Left colon (tissue), 2 donors: ENCODE results near the gene PTPN4. TPM values are rescaled to one million over a fixed set of nuclear protein-coding genes. Genes with fewer than 3 reads are reported as not detected.

Experiments used
- ATAC-seq: fragments of 200-7000 bp; cut with Tn5 transposase; one replicate; pipeline ENCODE4 v1.9.1; 2020; ENCODE audit warnings: mild to moderate bottlenecking, moderate library complexity
- DNase-seq, 2 donors: peaks; one replicate each; pipeline ENCODE4 v3.0.0-alpha.2; 2020
- intact Hi-C, 2 donors: fragments of 100-400 bp; cut with DNase I in 1 of 2; cut with micrococcal nuclease in 1 of 2; formaldehyde crosslinking; loops; one replicate each; pipeline versions ENCODE4 v1.11.2 to v1.14.0; 2022; cut with DNase I, micrococcal nuclease
- long read RNA-seq: library from polyadenylated mRNA; unstranded; transcript quantifications from one replicate; pipeline ENCODE4 v2.0.0, GENCODE V29; 2021
- total RNA-seq, 2 donors: library from RNA; stranded (reverse); fragmentation: NEBNext Ultra II Directional; extraction: Animal tissue kit (Norgen Biotek cat#: 25700); gene quantifications; one replicate each; pipeline ENCODE4 v1.2.1, GENCODE V29; 2021
- donor health status: DM: no; HTN: no; CAD: no.
- donor health status: DM: yes; HTN: yes; CAD: no.

PTPN4 gene, protein sequence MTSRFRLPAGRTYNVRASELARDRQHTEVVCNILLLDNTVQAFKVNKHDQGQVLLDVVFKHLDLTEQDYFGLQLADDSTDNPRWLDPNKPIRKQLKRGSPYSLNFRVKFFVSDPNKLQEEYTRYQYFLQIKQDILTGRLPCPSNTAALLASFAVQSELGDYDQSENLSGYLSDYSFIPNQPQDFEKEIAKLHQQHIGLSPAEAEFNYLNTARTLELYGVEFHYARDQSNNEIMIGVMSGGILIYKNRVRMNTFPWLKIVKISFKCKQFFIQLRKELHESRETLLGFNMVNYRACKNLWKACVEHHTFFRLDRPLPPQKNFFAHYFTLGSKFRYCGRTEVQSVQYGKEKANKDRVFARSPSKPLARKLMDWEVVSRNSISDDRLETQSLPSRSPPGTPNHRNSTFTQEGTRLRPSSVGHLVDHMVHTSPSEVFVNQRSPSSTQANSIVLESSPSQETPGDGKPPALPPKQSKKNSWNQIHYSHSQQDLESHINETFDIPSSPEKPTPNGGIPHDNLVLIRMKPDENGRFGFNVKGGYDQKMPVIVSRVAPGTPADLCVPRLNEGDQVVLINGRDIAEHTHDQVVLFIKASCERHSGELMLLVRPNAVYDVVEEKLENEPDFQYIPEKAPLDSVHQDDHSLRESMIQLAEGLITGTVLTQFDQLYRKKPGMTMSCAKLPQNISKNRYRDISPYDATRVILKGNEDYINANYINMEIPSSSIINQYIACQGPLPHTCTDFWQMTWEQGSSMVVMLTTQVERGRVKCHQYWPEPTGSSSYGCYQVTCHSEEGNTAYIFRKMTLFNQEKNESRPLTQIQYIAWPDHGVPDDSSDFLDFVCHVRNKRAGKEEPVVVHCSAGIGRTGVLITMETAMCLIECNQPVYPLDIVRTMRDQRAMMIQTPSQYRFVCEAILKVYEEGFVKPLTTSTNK
- 10 to 100 TPM; 25.1 to 25.9 TPM for total RNA-seq
- long read RNA-seq, full-length matches to known transcripts, result 2 of 8 reads
- long read RNA-seq, partial matches to known transcripts, result 1 of 8 reads
- long read RNA-seq, other reads (novel, unspliced or antisense), result 5 of 8 reads

DNA sequence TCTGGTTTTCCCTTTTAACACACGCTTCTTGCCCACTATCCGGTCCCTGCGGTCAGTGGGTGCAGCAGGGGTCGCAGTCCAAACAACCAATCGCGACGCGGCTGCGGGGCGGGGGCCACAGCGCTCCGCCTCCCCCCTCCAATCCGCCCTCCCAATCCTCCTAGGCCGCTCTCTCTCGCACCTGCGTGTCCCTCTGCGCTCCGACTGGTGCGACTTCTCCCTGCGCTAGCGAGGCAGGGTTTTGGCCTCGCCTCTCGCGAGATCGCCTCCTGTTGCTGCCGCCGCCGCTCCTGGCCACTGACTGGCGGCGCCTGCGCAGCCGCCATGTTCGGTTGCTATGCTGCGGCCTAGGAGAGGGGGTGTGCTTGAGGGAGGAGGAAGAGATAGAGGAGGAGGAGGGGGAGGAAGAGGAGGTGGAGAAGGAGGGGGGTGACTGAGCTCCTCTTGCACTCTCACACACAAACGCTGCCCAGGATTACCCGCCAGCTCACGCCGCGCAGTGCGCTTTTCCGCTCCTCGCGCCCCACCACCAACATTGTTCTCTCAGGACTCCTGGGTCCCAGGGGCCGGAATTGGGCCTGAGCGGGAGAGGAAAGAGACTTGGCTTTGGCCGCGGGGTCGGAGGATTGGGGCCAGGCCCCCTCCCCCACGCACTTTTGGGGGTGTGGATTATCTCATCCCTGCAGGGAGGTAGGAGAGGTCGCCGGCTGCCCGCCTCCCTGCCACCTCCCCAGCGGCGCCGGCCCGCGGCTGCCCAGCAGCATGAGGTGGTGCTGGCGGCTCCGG, at the start of gene PTPN4:
Gene PTPN4, plus strand, starts transcription at position 472 of the 786 bp plus-strand sequence. CDS start 49,932 bp downstream, outside the sequence.
- intact Hi-C loops, result no loop called here
- ATAC-seq, result peak; percentile 94
- DNase-seq, result peak; percentile 96 to 98

DNA sequence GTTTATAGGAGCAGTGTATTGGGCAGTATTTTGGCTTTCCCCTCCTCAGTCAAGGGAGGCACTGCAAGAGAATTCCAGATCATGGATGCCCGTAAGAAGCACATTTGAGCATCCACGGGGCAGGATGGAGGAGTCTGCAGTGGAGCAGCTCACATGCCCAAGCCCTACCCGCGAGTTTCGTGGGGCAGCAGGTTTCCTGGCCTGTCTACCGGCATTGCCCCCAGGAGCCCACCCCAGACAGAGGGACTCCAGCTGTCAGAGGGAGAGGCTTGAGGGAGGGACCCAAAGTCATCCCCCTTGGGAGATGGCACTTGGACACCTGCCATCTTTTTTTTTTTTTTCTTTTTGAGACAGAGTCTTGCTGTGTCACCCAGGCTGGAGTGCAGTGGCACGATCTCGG, 49.4 kb upstream of the PTPN4 start:
- intact Hi-C loops, result no loop called here
- no peak for ATAC-seq
- no peak for DNase-seq

DNA sequence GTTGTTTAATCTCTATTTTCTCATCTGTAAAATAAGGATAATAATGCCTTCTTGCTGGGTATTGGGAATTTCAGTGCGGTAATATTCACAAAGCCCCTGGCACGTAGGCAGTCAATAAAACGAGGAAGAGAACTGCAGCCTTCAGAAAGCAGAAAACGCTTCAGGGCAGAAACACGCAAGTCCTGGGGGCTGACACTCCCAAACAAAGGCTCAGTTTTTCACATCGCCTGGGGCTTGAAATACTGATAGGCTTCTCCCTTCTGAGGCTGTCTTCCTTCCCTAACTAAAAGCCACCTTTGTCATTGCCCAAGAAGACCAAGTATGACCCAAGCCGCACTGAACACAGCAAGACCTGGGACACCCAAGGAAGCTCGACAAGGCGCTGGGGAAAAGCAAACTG, 48.4 kb upstream of the PTPN4 start:
- no peak for ATAC-seq
- DNase-seq, result no peak
- intact Hi-C loops, result no loop called here

DNA sequence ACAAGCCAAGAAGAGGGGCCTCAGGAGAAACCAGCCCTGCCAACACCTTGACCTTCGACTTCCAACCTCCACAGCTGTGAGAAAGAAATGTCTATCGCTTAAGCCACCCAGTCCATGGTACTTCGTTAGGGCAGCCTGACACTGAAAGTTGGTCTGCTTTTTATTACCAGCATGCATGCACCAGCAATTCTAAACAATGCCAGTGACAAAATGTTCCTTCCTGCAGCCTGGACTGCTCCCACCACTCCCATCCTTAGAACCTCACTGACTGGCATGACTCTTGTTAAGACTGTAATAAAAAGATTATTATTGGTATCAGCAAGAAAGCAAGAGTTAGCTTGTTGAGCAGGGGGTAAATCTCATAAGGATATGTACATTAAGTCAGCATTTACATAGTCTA, 47.2 kb upstream of the PTPN4 start:
- DNase-seq (no peak), ATAC-seq (no peak)
- intact Hi-C loops, result no loop called here

DNA sequence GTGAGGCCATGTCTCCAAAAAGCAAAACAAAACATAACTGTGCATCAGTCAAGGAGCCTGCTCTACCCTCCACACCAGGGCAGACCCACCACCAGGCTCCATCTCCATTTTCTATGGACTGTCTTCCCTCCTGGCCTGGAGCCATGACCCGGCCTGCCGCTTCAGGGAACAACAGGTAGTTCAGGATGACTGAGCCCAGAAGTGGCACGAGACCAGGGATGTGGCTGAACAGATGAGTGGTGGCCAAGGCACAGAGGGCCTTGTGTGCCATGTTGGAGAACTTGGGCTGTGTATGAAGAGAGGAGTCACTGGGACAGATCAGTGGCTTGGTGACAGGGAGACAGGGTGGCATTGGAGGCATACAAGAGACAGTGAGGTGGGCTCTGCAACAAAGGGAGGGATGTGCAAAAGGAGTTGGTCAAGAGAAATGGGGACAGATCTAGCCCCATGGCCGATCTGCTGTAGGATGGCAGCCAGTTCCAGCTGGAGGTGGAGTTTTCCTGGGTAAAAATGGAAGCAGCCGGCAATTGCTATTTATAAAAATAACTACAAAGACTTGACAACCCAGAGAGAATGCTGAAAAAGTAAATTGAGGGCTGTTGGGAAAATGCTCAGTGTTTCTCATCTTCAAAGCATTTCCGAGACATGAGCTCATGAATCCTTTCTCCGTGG, 45.8 kb upstream of the PTPN4 start:
- DNase-seq (no peak), ATAC-seq (no peak)
- intact Hi-C loops, result no loop called here

DNA sequence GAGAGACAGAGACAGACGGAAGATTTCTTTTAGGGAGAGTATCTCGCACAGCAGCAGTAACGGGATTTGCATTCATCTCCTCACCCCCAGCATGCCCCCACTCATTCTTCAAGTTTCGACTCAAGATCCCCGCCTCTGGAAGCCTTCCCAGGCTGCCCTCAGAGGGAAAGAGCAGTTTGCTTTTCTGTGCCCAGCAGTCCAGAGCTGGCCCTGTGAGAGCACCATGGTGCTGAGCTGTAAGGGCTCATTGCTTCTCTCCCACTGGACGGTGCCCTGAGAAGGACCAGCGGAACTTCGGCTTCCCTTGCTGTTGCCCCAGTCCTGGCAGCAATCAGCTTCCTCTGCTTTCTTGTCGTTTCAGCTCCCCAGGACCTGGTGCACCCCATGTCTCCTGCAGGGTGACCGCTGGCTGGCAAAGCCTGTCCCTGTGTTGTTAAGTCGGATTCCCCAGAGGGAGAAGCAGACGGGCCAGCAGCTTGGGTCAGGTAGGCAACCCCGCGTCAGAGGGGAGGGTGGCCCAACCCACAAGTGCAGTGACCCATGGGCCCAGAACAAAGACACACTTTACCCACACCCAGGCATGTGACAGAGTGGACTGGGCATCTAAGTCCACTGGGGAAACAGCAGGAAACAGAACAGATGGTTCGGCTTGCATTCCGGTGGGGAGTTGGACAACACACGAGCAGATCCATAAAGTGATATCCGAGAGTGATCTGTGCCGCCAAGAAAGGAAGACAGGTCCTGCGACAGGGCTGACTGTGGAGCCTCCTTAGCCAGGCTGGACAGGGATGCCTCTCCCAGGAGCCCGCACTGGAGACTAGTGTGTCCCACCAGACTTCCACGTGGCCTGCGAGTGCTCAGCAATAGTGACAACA, 44.1 kb upstream of the PTPN4 start:
- intact Hi-C loops, result no loop called here
- ATAC-seq (no peak), DNase-seq (no peak)

DNA sequence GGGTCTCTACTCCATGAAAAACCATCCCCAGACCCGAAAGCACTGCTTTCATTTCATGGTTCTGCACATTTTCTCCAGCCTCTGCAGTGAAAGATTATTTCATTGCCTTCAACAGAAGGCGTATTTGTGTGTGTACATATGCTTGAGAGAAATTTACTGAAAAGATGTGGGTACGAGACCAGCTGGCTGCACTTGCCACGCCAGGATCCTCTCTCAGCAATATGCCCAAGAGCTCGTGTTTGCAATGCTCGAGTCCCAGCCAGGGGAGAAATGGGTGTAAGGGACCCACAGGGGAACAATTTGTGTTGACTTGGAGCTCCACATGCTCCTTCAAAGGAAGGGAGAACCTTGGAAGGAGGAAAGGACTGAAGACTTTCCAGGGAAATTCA, 43.4 kb upstream of the PTPN4 start:
- intact Hi-C loops, result no loop called here
- ATAC-seq, result no peak
- no peak for DNase-seq

DNA sequence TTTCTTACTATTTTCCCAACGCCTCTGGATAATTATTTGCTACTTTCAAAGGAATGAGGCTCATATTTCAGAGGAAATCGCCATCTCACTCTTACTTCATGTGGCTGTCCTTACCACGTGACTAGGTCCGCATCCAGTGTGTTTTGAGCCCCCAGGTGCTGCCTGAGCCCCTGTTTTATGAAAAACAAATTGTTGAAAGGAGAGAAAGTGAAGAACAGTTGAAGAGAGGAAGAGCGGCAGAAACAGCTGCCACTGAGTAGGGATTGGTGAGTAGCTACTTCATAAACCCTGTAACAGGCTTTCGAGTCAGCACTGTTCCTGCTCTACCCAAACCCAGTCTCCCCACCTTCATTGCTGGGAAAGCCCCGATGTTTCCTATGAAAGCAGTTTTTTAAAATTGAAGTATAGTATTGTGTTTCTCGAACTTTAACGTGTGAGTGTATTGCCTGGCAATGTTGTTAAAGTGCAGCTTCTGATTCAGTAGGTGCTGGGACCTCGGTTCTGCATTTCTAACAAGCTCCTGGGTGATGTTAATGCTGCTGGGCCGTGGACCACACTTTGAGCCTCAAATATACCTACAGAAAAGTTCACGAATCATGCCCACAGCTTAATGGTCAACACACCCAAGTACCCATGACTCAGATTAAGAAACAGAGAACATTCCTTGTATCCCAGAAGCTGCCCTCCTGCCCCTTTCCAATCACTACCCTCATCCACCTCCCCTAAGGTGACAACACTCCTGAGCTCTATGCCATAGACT, 41.0 kb upstream of the PTPN4 start:
- no peak for DNase-seq
- intact Hi-C loops, result no loop called here
- no peak for ATAC-seq

DNA sequence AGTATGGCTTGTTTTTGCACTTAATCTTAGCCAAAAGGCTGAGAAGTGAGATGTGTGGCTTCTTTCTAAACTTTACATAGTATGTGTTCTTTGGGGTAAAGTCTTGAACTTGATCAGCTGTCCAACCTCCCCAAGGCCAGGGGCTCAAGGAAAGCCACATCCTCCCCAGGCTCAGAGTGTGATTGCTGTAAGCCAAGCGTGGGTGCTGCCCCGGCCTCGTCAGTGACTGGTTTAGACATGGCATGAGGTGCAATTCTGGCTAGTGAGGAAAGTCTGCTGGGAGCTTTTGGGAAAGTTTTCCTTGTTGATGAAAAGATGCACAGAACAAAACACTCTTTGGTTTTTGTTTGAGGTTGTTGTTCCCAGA, 40.5 kb upstream of the PTPN4 start:
- intact Hi-C loops, result no loop called here
- ATAC-seq, result no peak
- no peak for DNase-seq

DNA sequence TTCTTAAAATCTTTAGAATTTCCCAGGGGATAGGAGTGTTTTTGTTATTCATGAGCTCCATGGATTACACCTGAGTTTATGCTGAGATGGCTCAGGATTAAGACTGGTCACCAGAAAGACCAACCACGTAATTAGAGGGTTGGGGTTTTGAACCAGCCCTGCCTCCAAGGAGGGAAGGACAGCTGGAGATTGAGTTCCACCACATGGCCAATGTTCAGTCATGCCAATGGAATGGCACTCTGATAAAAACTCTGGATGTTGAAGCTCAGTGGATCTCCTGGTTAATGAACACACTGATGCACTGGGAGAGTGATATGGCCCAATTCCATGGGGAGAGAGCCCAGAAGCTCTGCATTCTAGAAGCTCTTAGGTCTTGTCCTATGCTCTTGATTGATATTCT, 38.7 kb upstream of the PTPN4 start:
- intact Hi-C loops, result no loop called here
- no peak for ATAC-seq
- DNase-seq, result no peak

DNA sequence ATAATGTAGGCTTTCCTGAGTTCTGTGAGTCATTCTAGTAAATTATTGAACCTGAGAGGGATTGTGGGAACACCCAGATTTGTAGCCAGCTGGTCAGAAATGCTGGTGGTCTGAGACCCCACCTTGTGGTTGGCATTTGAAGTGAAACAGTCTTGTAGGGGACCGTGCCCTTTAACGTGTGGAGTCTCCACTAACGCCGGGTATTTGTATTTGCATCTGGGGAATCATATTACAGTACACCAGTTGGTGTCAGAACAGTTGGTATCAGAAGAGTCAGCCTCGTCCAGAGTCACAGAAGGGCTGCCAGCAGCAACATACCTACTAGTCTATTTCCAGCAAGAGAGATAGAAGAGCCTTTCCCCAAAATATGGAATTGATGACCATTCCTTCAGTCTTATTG, 38.3 kb upstream of the PTPN4 start:
- DNase-seq, result no peak
- ATAC-seq, result no peak
- intact Hi-C loops, result no loop called here

DNA sequence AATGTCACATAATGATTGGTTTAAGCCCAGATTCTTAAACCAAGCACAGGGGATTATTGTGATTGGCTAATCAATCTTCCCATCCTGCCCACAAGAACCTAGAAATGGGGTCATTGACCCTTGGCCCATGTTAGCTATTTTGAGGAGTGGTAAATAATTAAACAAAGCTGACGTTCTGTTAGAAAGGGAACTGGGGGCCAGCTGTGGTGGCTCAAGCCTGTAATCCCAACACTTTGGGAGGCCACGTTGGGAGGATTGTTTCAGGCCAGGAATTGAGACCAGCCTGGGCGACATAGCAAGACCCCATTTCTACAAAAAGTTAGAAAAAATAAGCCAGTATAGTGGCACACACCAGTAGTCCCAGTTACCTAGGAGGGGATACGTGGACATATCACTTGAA, 37.8 kb upstream of the PTPN4 start:
- ATAC-seq, result no peak
- intact Hi-C loops, result no loop called here
- DNase-seq, result no peak

DNA sequence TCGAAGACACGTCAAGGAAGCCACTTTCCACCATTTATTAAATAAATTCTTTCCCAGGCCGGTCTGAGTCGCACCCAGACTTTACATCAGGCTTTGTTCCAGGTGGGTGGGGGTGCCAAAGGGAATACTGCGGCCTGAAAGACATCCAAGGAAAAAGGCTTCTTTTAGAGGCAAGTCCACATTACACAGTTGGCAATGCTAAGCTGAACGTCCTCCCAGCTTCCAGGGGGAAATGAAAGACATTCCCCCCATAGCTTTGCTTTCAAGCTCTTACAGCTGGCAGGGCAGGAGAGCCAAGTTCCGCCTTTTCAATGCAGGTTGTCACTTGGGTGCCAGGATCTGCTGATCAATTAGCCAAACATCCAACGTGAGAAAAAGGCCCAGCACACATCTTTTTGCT, 36.5 kb upstream of the PTPN4 start:
- DNase-seq (no peak), ATAC-seq (no peak)
- intact Hi-C loops, result no loop called here

DNA sequence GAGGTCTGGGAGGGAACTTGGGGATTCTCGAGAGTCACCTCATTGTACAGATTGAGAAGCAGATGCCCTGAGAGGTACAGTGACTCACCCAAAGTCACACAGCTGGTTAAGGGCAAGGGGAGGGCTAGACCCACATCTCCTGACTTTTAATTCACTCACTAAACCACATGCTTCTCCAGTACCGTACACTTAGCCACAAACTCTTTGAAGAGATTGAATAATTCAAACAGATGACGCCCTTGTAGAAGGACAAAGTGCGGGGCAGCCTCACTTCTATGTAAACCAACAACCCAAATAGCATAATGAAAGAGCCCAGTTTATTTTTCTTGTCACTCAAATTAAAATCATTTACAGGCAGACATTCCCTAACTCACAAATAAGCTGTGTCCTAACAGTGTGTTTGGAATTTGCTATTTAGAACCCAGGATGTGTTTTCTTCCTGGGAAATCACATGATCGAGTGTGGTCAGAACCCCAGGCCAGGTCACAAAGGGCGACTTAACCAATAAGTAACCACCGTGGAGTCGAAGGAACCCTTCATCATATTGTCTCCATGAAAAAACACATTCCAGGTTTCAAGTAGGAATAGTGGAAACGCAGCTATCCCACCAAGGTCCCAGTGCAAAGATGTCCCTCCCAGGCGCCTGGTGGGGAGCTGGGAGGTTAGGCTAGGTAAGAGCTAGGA, 35.8 kb upstream of the PTPN4 start:
- DNase-seq, result no peak
- intact Hi-C loops, result no loop called here
- no peak for ATAC-seq

DNA sequence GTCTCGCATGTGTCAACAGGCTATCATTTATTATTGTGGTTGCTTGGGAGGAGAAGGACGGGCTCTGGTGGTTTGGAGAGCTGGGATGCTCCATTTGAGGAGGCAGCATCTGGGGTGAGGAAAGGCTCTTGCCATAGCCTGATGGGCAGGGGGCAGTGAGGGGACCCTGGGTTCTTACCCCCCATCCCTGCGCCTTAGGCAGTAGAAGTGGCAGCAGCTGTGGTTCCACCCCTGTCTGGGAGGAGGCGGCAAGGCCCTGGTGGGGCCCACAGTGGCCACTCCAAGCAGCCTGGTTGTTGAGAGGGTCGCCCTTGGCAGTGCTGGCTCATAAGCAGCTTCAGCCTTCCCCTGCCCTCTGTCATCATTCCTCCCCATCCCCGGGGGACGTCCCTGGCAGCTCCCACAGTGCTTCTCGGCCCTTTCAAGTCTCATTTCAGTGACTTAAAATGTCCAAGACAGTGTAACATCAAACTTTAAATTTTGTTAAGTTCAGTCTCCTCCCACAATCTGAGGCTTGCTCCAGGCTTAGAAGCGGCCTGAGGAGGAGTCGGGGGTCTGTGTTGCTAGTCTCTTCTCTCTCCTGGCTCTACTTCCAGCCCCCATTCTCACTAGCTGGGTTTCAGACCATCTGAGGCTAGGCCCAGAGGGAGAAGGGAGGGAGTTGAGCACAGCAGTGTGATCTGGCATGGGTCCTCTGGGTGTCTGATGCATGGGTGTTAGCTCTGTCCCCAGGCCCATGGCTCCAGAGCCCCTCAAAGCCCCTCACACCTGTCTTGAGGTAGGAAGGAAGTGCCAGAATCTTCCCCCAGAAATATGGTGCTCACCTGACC, 34.9 kb upstream of the PTPN4 start:
- DNase-seq, result no peak
- ATAC-seq, result no peak
- intact Hi-C loops, result no loop called here

DNA sequence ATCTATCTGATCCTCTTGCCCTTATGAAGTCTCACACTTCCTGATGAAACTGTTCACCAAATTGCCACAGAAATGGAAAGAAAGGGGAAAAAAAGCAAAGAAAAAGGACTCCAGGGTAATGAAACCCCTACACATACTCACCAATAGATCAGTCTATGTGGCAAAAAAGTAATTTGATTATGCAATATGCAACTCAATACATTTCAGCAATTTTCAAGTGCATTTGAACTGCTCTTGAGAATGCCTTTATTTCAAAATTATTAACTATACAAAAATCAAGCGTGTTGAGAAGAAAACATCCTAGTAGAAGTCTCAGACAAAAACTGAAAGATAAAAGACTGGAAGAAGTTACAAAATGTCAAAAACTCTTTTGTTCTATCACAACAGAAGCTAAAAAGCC, 32.2 kb upstream of the PTPN4 start:
- intact Hi-C loops, result no loop called here
- no peak for ATAC-seq
- DNase-seq, result no peak
